HG03439 (cell line): Measurements from ENCODE around the gene REPIN1.

Source experiments
- ATAC-seq: cut with Tn5 transposase; IDR thresholded peaks from one replicate; pipeline ENCODE4 v1.9.1; 2021; ENCODE audit warnings: mild to moderate bottlenecking, moderate library complexity; ENCODE audit not compliant: unreplicated experiment

The REPIN1 gene

GRCh38 chr7:150336746-150337145 is 31.9 kb upstream of the REPIN1 start:
- ATAC-seq, result no peak

- ATAC-seq, result no peak
Observed at GRCh38 chr7:150337179-150337578, 31.4 kb upstream of the REPIN1 start.

GRCh38 chr7:150337659-150338081 is 31.0 kb upstream of the REPIN1 start:
- no peak for ATAC-seq

GRCh38 chr7:150338166-150338829 is 30.3 kb upstream of the REPIN1 start:
- ATAC-seq, result no peak

- ATAC-seq, result no peak
Observed at GRCh38 chr7:150339409-150339809, 29.2 kb upstream of the REPIN1 start.

- ATAC-seq, result no peak
Observed at GRCh38 chr7:150340024-150340749, 28.4 kb upstream of the REPIN1 start.

DNA sequence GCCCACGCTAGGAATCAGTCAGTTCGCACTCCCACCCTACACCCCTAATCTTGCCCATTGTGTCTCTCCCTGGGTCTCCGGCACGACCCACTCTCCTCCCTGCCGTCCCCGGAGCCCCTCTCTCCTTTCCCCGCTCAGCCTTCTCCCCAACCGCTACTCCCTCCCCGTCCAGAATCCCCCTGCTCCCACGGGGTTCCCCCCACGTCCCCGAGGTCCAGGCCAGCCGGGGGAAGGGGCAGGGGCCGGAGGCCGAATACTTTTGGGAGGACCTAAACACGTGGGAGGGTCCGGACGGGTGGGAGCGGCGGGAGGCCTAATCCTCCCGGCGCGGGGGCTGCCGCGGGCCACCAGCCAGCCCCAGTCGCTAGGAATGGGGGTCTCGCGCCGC is 27.8 kb upstream of the REPIN1 start:
- ATAC-seq, result no peak

DNA sequence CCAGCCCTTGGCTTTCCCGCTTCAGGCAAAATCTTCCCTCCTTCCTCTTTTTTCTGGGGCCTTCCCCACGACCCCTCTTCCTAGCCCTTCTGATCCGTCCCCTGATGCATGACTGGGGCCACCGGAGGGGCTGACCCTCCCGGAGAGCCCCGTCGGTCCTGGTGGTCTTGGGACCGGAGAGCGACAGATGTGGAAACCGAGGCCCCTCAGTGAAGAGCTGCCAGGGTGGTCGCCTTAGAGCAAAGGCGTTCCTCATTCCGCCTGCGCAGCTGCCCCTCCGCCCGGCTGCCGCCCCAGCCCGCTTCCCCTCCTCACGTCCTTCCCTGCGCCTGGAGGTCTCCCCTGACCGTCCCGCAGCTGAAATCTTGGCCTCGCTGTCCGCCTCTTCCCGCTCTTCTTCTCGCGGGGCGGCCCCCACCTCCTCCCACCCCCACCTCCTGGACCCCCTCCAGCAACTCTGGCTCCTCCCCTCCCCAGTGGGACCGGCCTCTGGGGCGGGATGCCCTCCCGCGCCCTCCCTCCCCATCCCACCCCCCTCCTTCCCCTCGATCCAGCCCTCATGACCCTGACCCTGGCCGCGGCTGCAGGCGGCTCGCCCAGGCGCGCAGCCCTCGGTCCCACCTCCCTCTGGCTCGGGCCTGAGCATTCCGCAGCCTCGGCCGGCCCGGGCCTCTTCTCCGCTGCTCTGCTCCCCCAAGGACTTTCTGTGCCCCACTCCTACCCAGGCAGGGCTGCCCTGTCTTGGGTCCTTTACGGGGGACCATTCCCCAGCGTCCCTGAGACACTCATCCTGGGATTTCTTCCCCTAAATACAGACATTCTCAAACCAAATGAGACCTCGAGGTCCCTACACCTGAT is 27.1 kb upstream of the REPIN1 start, which contains the start of gene RARRES2:
TSS of gene RARRES2 (minus strand) at position 367 of the 858 bp plus-strand sequence. CDS start 1,020 bp downstream, outside the sequence.
- ATAC-seq, result no peak

DNA sequence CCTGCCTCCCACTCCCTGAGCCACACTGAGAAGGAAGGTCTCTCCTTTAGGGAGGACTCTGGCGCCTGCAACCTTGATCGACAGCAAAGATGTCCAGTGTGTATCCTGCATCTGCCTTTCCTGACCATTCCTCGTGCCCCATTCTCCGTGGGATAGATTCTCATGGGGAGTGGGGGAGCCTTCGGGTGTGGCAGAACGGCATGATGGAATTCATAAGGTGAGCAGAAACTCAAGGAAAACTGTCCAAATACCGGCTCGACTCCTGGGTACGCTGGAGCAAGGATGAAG is 26.6 kb upstream of the REPIN1 start:
- ATAC-seq, result no peak

DNA sequence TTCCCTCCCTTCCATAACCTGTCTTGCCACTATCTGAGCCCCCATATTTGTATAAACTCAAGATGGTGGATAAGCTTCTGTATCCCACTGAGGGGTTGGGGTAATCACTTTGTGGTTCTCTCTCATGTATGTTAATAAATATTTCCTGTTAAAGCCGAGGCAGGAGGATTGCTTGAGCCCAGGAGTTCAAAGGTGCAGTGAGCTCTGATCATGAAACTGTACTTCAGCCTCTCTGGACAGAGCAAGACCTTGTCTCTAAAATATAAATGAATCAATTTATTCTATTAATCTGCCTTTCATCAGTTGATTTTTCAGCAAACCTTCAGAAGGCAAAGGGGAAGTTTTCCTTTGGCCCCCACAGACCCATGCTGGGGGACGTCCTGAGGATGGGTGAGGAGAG is 25.4 kb upstream of the REPIN1 start:
- ATAC-seq, result no peak

DNA sequence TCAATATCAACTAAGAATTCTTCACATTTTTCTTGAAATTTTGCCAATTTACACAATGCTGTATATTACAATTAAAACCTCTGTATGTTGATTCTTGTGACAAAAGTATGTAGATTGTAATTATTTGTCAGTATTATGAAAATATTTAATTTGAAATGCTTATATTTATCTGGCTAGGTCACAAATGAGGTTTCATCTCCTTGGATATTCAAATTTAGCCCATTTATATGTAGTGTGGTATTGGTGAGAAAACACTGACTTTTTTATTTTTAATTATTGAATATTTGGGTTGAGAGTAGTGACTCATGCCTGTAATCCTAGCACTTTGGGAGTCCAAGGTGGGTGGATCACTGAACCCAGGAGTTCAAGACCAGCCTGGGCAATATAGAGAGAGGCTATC is 24.3 kb upstream of the REPIN1 start:
- ATAC-seq, result no peak

DNA sequence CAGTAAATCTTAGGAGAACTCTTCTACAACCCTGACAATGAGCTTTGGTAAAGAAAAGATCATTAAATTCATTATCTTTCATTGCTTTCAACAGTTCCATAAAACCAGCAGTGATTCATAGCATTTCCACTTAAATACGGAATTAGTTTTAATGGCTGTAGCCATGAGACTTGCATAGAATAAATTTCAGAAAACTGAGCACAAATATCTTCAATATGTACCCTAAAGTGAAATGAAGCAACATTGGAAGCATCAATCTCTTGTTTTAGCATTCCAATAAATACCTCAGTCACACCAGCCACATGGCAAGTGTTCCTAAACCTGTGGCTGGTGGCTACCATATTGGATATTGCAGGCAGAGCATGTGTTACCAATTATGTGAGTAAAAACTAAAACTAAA is 23.6 kb upstream of the REPIN1 start:
- no peak for ATAC-seq

GRCh38 chr7:150346922-150347321 is 21.7 kb upstream of the REPIN1 start:
- ATAC-seq, result no peak

DNA sequence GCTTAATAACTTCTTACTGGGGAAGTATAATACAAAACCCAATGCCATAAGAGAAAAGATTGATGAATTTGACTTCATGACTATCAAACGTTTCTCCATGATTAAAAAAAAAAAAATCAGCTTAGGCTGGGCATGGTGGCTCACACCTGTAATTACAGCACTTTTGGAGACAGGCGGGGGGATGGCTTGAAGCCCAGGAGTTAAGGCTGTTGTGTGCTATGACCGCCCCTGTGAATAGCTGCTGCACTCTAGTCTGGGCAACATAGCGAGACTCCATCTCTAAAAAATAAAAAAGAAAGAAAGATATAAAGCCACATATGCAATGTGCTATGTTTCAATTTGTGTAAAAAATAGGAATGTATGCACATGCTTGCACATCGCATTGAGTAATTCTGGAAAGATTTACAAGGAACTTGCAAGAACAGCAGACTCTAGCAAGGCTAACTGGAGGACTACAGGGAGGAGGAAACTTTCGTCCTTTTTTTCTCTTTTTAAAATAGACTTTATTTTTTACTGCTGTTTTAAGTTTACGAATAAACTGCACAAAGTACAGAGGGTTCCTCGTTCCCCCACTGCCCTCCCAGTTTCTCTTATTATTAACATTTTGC is 16.9 kb upstream of the REPIN1 start:
- no peak for ATAC-seq

DNA sequence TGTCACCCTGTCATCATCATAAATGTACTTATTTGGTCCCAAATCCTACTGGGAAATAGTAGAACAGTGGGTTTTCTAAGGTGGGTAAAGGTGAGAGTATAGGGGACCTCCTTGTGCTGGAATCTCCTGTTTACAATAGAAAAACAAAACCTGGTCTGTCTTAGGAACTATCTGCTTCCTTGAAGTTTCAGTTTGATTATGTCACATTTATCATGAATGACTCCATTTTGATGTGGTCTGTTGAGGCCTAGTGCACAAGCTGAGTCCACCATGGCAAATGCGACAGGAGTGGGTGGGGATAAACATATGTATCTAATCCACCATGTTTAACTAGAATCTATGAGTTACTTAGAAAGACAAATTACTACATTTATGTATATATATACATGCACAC is 13.0 kb upstream of the REPIN1 start:
- ATAC-seq, result no peak

DNA sequence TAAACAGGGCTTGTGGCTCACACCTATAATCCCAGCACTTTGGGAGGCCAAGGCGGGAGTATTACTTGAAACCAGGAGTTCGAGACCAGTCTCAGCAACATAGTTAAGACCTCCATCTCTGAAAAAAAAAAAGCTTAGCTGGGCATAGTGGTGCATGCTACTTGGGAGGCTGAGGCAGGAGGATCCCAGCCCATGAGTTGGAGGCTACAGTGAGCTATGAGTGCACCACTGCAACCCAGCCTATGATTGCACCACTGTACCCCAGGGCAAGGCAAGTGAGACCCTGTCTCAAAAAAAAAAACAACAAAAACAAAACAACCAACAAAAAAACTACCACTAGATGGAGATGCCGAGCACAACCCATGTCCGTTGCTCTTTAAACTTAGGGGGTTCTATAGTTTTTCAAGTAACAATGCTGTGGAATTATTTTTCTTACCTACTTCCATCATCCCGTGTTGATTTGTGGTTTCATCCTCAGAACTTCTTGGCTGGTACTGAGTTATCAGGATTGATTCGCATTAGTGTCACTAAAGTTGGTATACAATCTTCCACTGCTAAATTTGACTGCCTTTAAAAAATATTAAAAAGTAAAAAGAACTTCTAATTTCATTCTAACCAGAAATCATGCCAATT is 12.2 kb upstream of the REPIN1 start:
- no peak for ATAC-seq

- no peak for ATAC-seq
Observed at GRCh38 chr7:150357270-150357669, 11.4 kb upstream of the REPIN1 start.

DNA sequence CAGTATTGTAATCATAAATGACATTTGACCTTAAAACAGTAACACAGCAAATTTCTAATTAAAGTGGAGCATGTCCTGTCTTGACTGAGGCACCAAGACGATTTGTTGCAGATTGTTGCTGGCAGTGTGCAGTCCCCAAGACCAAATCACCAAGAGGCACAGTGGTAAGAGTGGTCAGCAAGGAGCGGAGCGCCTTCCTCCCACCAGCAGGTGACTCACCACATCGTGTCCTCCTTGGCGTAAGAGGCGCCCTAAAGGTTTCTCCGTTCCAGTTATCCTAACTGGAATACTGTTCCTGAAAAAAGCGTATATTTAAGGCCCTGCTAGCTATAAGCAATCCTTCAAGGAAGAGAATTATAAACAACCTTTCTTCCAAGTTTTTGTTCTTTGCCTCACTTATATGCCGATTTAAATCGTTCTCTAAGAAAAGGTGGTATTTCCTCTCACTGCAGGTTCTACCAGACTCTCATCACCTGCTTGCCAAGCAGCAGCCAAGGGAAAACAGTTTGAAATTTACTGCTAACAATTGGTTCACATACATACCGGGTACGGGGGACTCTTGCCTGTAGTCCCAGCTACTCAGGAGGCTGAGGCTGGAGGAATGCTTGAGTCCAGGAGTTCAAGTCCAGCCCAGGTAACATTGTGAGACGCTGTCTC is 10.7 kb upstream of the REPIN1 start:
- no peak for ATAC-seq

- ATAC-seq, result no peak
Observed at GRCh38 chr7:150358433-150358832, 10.2 kb upstream of the REPIN1 start.

GRCh38 chr7:150358988-150359621 is 9.5 kb upstream of the REPIN1 start:
- ATAC-seq, result no peak
